Gastroesophageal sphincter (tissue), 4 donors: Measurements from ENCODE around the gene PCDHB5. TPM values are rescaled to one million over a fixed set of nuclear protein-coding genes. Genes with fewer than 3 reads are reported as not detected.
A peak's percentile ranks its signal among the peaks of the same experiment; 100 is the strongest.
"Not testable (repeated sequence)": the region's sequence is repeated elsewhere in the genome, so short reads cannot be mapped to it uniquely, and the experiment has no call there.

Source experiments
- ATAC-seq: fragments of 150-250 bp; one replicate; pipeline ENCODE4 v1.9.1; 2016; ENCODE audit warnings: mild to moderate bottlenecking, moderate library complexity
- H3K27ac ChIP-seq, 4 donors: fragments of 200-600 bp; sonication (generic) in 3 of 4; 1 replicate in 3 of 4; 2 replicates in 1 of 4; pipeline ENCODE4 v1.5.1; 2016 to 2019
- H3K27me3 ChIP-seq: fragments of 200-600 bp; sonication (generic); one replicate; pipeline ENCODE4 v1.5.1; 2019
- H3K36me3 ChIP-seq, 2 donors: fragments of 200-600 bp; sonication (generic); one replicate each; pipeline ENCODE4 v1.5.1; 2019; ENCODE audit warnings: control low read depth in 1 of 2
- H3K4me1 ChIP-seq, 3 donors: fragments of 200-600 bp; sonication (generic); 1 replicate in 2 of 3; 2 replicates in 1 of 3; pipeline ENCODE4 v1.5.1; 2016 to 2019; ENCODE audit warnings: control low read depth in 2 of 3
- H3K4me3 ChIP-seq, 2 donors: fragments of 200-600 bp; sonication (generic); one replicate each; pipeline ENCODE4 v1.5.1; 2019; ENCODE audit warnings: mild to moderate bottlenecking in 1 of 2, moderate library complexity in 1 of 2
- H3K9me3 ChIP-seq, 3 donors: fragments of 200-600 bp; sonication (generic); one replicate each; pipeline ENCODE4 v1.5.1; 2017 to 2019; ENCODE audit warnings: control low read depth in 2 of 3
- EP300 ChIP-seq: sonication (generic); formaldehyde crosslinking; IDR thresholded peaks from one replicate; pipeline ENCODE4 v1.6.1; 2017; ENCODE audit warnings: antibody characterized with exemption, mild to moderate bottlenecking
- POLR2A ChIP-seq, 2 donors: fragments of 450-650 bp; IDR thresholded peaks; one replicate each; pipeline ENCODE4 v1.6.1; 2017; ENCODE audit warnings: antibody characterized with exemption in 2 of 2, mild to moderate bottlenecking in 2 of 2, moderate library complexity in 1 of 2
- POLR2AphosphoS5 ChIP-seq: sonication (generic); formaldehyde crosslinking; IDR thresholded peaks from one replicate; pipeline ENCODE4 v1.6.1; 2017; ENCODE audit warnings: antibody characterized with exemption
- WGBS, 2 donors: methylation state at CpG; one replicate each; pipeline ENCODE4 v1.1.5; 2018; ENCODE audit warnings: low coverage in 1 of 2; 5-methylcytosine and 5-hydroxymethylcytosine counted together
- total RNA-seq, 4 donors: library from RNA; depleted of rRNA; stranded (reverse); fragments of >200 nt; gene quantifications; one replicate each; pipeline ENCODE4 v1.1.0, GENCODE V29; 2016
- TF ChIP-seq, protein P1 (sequence below), 4 experiments: fragments of 200-600 bp in 2 of 4; fragments of 450-650 bp in 2 of 4; sonication (generic) in 1 of 4; IDR thresholded peaks; one replicate each; pipeline ENCODE4 v1.5.1; 2017 to 2019; ENCODE audit warnings: antibody characterized with exemption in 4 of 4, mild to moderate bottlenecking in 2 of 4, moderate library complexity in 2 of 4

The PCDHB5 gene
- total RNA-seq, 4 donors from 2014 or later, result 3.2 to 8.6 (median 5.8) TPM

DNA sequence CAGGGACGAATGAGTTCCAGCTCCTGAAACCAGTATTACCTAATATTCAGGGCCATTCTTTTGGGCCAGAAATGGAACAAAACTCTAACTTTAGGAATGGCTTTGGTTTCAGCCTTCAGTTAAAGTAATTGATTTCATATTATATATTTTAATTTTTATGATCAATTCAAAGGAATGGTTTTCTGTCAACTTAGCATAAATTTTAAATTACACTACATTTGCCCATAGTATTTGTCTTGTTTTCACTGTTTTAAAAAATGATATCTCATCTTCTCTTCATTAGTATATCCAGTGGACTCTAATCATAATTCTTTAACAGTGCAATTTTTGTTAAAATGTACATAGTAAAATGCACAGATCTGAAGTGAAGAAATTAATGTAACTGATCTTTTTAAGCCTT is 45.3 kb downstream of the PCDHB5 start:
- no peaks in the 10 kb centered on the region for H3K4me1 ChIP-seq

DNA sequence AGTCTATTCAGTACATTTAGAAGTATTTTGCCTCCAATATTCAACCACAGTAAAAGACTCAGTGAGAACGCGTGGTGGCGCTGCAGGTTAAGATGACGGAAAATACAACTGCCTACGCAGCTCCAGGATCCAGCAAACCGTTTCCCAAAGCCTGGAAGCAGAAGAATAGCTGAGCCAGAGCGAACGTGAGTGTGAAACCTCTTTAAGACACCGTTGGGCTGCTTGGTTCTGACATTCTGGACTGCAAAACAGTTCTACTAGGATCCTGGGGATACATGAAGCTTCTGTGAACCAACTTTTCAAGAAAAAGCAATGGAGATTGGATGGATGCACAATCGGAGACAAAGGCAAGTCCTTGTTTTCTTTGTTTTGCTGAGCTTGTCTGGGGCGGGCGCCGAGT is 47.2 kb downstream of the PCDHB5 start, which contains the start of gene PCDHB16:
PCDHB16 (plus strand) TSS at position 140 of the 400 bp plus-strand sequence; CDS start at position 313, 173 bp downstream.
- H3K9me3 ChIP-seq, result peaks cover 0 to 80% (median 0%) of the 10 kb centered on the region in 3 donors
- ATAC-seq, result peak; percentile 72
- peaks cover 0 to 5% of the 10 kb centered on the region in 2 donors for H3K36me3 ChIP-seq
- peak within 1 kb of the TSS; percentile 28 to 37 for H3K4me3 ChIP-seq
- peak within 1 kb of the TSS in 3 of 4 donors; percentile 15 to 61 (median 30) for H3K27ac ChIP-seq
- peaks cover 49% of the 10 kb centered on the region for H3K27me3 ChIP-seq
- WGBS, 2 donors, result 4 to 36% methylated on average over 2 to 8 of the region's 13 CpGs
- TF ChIP-seq, protein P1, sequence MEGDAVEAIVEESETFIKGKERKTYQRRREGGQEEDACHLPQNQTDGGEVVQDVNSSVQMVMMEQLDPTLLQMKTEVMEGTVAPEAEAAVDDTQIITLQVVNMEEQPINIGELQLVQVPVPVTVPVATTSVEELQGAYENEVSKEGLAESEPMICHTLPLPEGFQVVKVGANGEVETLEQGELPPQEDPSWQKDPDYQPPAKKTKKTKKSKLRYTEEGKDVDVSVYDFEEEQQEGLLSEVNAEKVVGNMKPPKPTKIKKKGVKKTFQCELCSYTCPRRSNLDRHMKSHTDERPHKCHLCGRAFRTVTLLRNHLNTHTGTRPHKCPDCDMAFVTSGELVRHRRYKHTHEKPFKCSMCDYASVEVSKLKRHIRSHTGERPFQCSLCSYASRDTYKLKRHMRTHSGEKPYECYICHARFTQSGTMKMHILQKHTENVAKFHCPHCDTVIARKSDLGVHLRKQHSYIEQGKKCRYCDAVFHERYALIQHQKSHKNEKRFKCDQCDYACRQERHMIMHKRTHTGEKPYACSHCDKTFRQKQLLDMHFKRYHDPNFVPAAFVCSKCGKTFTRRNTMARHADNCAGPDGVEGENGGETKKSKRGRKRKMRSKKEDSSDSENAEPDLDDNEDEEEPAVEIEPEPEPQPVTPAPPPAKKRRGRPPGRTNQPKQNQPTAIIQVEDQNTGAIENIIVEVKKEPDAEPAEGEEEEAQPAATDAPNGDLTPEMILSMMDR (IDR thresholded peaks at IDR 0.05), result peak in 3 of 4 experiments; percentile 33 to 47 (median 40)
- TF ChIP-seq POLR2A (IDR thresholded peaks at IDR 0.05), result no peak
- H3K4me1 ChIP-seq, result no peaks in the 10 kb centered on the region

More for the DNA sequence above, 45.3 kb downstream of the PCDHB5 start:
- H3K27me3 ChIP-seq, result peaks cover 68% of the 10 kb centered on the region
- H3K4me3 ChIP-seq, result no peak overlapping the region
- WGBS, 2 donors, result 33 to 40% methylated on average over 1 of the region's 1 CpG
- TF ChIP-seq EP300 (no peak), POLR2A (IDR thresholded peaks at IDR 0.05) (no peak), POLR2AphosphoS5 (no peak)
- TF ChIP-seq, protein P1 (IDR thresholded peaks at IDR 0.05), result no peak
- no peak overlapping the region for H3K27ac ChIP-seq
- H3K9me3 ChIP-seq, result peaks cover 3 to 80% (median 3%) of the 10 kb centered on the region in 3 donors
- peaks cover 0 to 5% of the 10 kb centered on the region in 2 donors for H3K36me3 ChIP-seq
- ATAC-seq, result no peak

DNA sequence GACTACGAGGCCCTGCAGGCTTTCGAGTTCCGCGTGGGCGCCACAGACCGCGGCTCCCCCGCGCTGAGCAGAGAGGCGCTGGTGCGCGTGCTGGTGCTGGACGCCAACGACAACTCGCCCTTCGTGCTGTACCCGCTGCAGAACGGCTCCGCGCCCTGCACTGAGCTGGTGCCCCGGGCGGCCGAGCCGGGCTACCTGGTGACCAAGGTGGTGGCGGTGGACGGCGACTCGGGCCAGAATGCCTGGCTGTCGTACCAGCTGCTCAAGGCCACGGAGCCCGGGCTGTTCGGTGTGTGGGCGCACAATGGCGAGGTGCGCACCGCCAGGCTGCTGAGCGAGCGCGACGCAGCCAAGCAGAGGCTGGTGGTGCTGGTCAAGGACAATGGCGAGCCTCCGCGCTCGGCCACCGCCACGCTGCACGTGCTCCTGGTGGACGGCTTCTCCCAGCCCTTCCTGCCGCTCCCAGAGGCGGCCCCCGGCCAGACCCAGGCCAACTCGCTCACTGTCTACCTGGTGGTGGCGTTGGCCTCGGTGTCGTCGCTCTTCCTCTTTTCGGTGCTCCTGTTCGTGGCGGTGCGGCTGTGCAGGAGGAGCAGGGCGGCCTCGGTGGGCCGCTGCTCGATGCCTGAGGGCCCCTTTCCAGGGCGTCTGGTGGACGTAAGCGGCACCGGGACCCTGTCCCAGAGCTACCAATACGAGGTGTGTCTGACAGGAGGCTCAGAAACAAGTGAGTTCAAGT is 49.3 kb downstream of the PCDHB5 start:
- peaks cover 0 to 83% (median 0%) of the 10 kb centered on the region in 3 donors for H3K9me3 ChIP-seq
- not testable (repeated sequence) for H3K4me3 ChIP-seq, H3K4me1 ChIP-seq, H3K36me3 ChIP-seq, ATAC-seq, H3K27ac ChIP-seq
- 0 to 40% methylated on average over 1 of the region's 69 CpGs for WGBS, 2 donors
- peaks cover 50% of the 10 kb centered on the region for H3K27me3 ChIP-seq

DNA sequence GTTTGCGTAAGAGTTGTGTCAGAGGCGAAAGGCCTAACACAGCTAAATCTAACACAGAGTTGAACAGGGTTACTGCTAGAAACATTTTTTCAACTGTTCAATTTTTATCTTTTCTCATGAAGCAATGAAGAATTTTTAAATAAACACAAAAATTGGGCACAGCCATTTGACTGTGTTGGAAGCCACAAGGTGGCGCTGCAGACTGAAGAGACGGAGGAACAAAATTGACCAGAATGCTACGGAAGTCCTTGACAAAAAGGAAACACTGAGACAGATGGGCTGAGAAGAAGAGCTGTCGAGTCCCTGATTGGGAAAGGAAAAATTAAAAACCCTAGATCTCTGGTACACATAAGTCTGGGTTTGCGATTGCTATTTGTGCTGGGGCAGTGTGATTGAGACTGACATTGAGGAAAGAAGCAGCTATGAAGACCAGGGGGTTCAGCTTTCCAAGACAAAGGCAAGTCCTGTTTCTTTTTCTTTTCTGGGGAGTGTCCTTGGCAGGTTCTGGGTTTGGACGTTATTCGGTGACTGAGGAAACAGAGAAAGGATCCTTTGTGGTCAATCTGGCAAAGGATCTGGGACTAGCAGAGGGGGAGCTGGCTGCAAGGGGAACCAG is 52.0 kb downstream of the PCDHB5 start, which contains the start of gene PCDHB9:
PCDHB9 (plus strand) TSS at position 265 of the 616 bp plus-strand sequence; CDS start at position 423, 158 bp downstream.
- no peak within 1 kb of the TSS for H3K4me3 ChIP-seq
- H3K27me3 ChIP-seq, result peaks cover 48% of the 10 kb centered on the region
- 25 to 28% methylated on average over 7 of the region's 9 CpGs for WGBS, 2 donors
- TF ChIP-seq, protein P1 (IDR thresholded peaks at IDR 0.05), result peak in 1 of 4 experiments; percentile 17
- no peak for TF ChIP-seq POLR2AphosphoS5
- peaks cover 0 to 9% of the 10 kb centered on the region in 2 donors for H3K36me3 ChIP-seq
- no peak within 1 kb of the TSS for H3K27ac ChIP-seq
- no peaks in the 10 kb centered on the region for H3K4me1 ChIP-seq
- peaks cover 0 to 96% (median 0%) of the 10 kb centered on the region in 3 donors for H3K9me3 ChIP-seq
- ATAC-seq, result no peak

Other genes with a start within 250 kb of the PCDHB5 start
- gene PCDHAC1, start 208.9 kb upstream of the PCDHB5 start, total RNA-seq, result 1 to 10 TPM in 2 of 4 donors, under 1 TPM in 2; 0.47 to 6.6 (median 1.4) TPM
- gene PCDHAC2, start 168.7 kb upstream of the PCDHB5 start, total RNA-seq, result 10 to 100 TPM in 3 of 4 donors, 1 to 10 TPM in 1; 1.6 to 25.9 (median 13.9) TPM
- gene PCDHB1, start 83.8 kb upstream of the PCDHB5 start, total RNA-seq, result under 1 TPM in 2 of 4 donors, not detected in 2; 0.05 to 0.13 TPM
- 1 to 10 TPM; 1.4 to 3.0 (median 1.9) TPM for gene PCDHB2, start 40.6 kb upstream of the PCDHB5 start, total RNA-seq
- gene PCDHB3, start 34.7 kb upstream of the PCDHB5 start, total RNA-seq, result 1 to 10 TPM in 3 of 4 donors, under 1 TPM in 1; 0.78 to 2.3 (median 2.0) TPM
- 1 to 10 TPM; 2.8 to 5.6 (median 4.8) TPM for gene PCDHB4, start 13.4 kb upstream of the PCDHB5 start, total RNA-seq
- 1 to 10 TPM; 1.0 to 2.0 (median 1.5) TPM for gene PCDHB6, start 14.9 kb downstream of the PCDHB5 start, total RNA-seq
- gene PCDHB7, start 37.4 kb downstream of the PCDHB5 start, total RNA-seq, result 1 to 10 TPM; 1.7 to 3.0 (median 2.4) TPM
- gene PCDHB8, start 42.6 kb downstream of the PCDHB5 start, total RNA-seq, result 1 to 10 TPM in 3 of 4 donors, under 1 TPM in 1; 0.27 to 1.5 (median 1.2) TPM
- gene PCDHB16, start 47.2 kb downstream of the PCDHB5 start, total RNA-seq, result 1 to 10 TPM; 4.4 to 5.2 (median 4.8) TPM
- gene PCDHB9, start 52.0 kb downstream of the PCDHB5 start, total RNA-seq, result 10 to 100 TPM in 1 of 4 donors, 1 to 10 TPM in 3; 1.9 to 10.9 (median 3.0) TPM
- gene PCDHB10, start 57.1 kb downstream of the PCDHB5 start, total RNA-seq, result 1 to 10 TPM; 3.0 to 6.4 (median 4.1) TPM
- 1 to 10 TPM in 3 of 4 donors, under 1 TPM in 1; 0.99 to 5.4 (median 3.0) TPM for gene PCDHB11, start 64.4 kb downstream of the PCDHB5 start, total RNA-seq
- gene PCDHB12, start 73.5 kb downstream of the PCDHB5 start, total RNA-seq, result 1 to 10 TPM in 3 of 4 donors, under 1 TPM in 1; 0.67 to 5.1 (median 3.4) TPM
- gene PCDHB13, start 78.7 kb downstream of the PCDHB5 start, total RNA-seq, result 10 to 100 TPM in 1 of 4 donors, 1 to 10 TPM in 3; 2.7 to 11.7 (median 6.1) TPM
- gene PCDHB14, start 88.1 kb downstream of the PCDHB5 start, total RNA-seq, result 10 to 100 TPM in 1 of 4 donors, 1 to 10 TPM in 3; 5.4 to 12.8 (median 7.8) TPM
- gene PCDHB15, start 110.2 kb downstream of the PCDHB5 start, total RNA-seq, result 1 to 10 TPM; 3.2 to 6.6 (median 4.1) TPM
- gene SLC25A2, start 168.8 kb downstream of the PCDHB5 start, total RNA-seq, result 1 to 10 TPM in 2 of 4 donors, not detected in 2; 1.2 to 3.1 TPM
- gene TAF7, start 185.6 kb downstream of the PCDHB5 start, total RNA-seq, result 10 to 100 TPM; 58.7 to 75.9 (median 61.4) TPM
- 1 to 10 TPM in 2 of 4 donors, under 1 TPM in 2; 0.67 to 1.3 (median 1.1) TPM for gene PCDHGA1, start 195.3 kb downstream of the PCDHB5 start, total RNA-seq
- 1 to 10 TPM; 3.2 to 5.6 (median 4.4) TPM for gene PCDHGA2, start 203.6 kb downstream of the PCDHB5 start, total RNA-seq
- gene PCDHGA3, start 208.6 kb downstream of the PCDHB5 start, total RNA-seq, result 1 to 10 TPM; 1.3 to 5.7 (median 2.8) TPM
- gene PCDHGB1, start 214.9 kb downstream of the PCDHB5 start, total RNA-seq, result 1 to 10 TPM; 2.0 to 9.5 (median 4.2) TPM
- gene PCDHGA4, start 219.8 kb downstream of the PCDHB5 start, total RNA-seq, result 10 to 100 TPM in 1 of 4 donors, 1 to 10 TPM in 3; 2.4 to 12.0 (median 6.3) TPM
- 10 to 100 TPM in 1 of 4 donors, 1 to 10 TPM in 3; 2.7 to 15.6 (median 4.1) TPM for gene PCDHGB2, start 224.8 kb downstream of the PCDHB5 start, total RNA-seq
- gene PCDHGA5, start 229.0 kb downstream of the PCDHB5 start, total RNA-seq, result 10 to 100 TPM in 1 of 4 donors, 1 to 10 TPM in 3; 2.6 to 12.5 (median 4.8) TPM
- gene PCDHGB3, start 235.0 kb downstream of the PCDHB5 start, total RNA-seq, result 1 to 10 TPM; 1.5 to 10.0 (median 4.7) TPM
- gene PCDHGA6, start 238.7 kb downstream of the PCDHB5 start, total RNA-seq, result 10 to 100 TPM in 1 of 4 donors, 1 to 10 TPM in 3; 2.0 to 11.1 (median 5.7) TPM
- 10 to 100 TPM in 1 of 4 donors, 1 to 10 TPM in 3; 2.7 to 14.3 (median 7.6) TPM for gene PCDHGA7, start 247.5 kb downstream of the PCDHB5 start, total RNA-seq